ENCODE measurements around the gene AMPD3. TPM values are rescaled to one million over a fixed set of nuclear protein-coding genes. Genes with fewer than 3 reads are reported as not detected.
A peak's percentile ranks its signal among the peaks of the same experiment; 100 is the strongest.

AMPD3 gene
- polyA plus RNA-seq, 1 donor: 6.5 TPM

DNA sequence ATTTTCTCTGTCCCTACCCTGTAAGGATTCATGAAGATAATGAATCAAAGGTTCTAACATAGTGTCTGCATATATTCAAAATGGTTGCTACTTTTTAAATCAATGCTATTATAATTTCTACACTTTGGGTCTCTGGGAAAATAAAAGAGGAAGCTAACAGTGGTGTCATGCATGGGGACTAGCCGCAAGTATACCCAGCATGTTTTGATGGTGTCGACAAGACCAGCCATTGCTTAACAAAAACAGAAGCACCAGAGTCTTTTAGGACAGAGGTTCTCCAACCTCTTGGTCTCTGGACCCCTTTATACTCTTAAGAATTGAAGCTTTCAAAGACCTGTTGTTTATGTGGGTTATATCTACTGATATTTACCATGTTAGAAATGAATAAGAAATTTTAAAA is 48.2 kb downstream of the AMPD3 start:
- no peak for DNase-seq

DNA sequence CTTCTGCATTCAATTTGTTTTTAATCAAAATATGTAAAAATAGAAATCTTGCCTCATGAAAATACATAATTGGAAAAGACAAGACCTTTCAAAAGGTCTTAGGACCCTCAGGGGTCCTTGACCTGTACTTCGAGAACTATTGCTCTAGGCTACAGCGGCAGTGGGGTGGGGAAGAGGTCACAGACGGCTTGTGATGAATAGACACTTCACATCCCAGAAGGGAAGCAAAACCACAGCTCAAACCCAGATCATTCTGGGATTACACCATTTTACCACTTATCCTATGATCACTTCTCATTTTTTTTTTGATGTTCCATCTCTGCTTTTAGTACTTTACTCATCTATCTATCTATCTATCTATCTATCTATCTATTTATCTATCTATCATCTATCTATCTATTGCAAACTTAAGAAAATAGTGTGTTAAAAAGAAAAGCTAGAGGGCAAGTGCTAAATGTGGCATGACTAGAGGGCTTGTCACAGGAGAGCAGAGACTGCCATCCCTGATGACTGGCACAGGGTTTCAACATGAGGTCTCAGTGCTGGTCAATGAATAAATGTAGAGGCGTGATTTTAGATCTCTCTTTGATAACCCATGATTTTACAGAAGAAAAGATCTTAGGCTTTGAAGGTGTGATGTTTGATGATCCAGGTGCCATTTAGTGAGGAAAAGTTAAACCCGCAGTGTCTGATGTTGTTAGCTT is 48.9 kb downstream of the AMPD3 start:
- no peak for DNase-seq

GRCh38 chr11:10504490-10504889 is 49.4 kb downstream of the AMPD3 start:
- no peak for DNase-seq

- no peak for DNase-seq
Measured at GRCh38 chr11:10505278-10506007, 50.4 kb downstream of the AMPD3 start.

DNA sequence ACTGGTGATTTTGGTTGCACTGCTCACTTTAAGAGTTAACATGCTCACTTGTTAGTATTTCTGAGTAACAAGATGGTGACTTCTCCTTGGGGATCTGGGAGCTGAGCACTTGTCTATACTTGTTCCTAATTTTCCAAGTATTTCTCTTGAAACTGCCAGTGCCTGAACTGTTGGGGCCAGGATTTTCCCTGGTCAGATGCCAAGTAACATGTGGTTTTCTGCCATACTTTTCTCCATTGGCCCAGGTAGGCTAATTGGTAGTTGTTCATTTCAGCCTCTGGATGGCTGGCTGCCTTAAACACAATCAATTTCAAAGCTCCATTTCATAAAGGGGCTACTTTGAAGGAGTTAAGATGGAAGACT is 50.9 kb downstream of the AMPD3 start:
- no peak for DNase-seq

DNA sequence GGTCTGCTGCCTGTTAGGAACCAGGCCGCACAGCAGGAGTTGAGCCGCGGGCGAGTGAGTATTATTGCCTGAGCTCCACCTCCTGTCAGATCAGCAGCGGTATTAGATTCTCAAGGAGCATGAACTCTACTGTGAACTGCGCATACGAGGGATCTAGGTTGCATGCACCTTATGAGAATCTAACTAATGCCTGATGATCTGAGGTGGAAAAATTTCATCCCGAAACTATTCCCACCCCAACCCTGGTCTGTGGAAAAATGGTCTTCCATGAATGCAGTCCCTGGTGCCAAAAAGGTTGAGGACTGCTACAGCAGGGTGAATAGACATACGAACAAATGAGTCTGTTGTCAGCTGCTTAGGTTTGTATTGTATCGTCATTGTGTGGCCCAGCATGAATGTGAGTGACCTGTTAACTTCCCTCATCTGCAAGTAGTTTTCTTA is 56.1 kb downstream of the AMPD3 start:
- no peak for DNase-seq

GRCh38 chr11:10514202-10514601 is 59.1 kb downstream of the AMPD3 start:
- DNase-seq: no peak

- DNase-seq: no peak
Measured at GRCh38 chr11:10514709-10515108, 59.6 kb downstream of the AMPD3 start.

- DNase-seq: no peak
Measured at GRCh38 chr11:10515418-10515817, 60.4 kb downstream of the AMPD3 start.

- no peak for DNase-seq
Measured at GRCh38 chr11:10518123-10518522, 63.1 kb downstream of the AMPD3 start.

GRCh38 chr11:10518891-10519290 is 63.8 kb downstream of the AMPD3 start:
- DNase-seq: no peak

DNA sequence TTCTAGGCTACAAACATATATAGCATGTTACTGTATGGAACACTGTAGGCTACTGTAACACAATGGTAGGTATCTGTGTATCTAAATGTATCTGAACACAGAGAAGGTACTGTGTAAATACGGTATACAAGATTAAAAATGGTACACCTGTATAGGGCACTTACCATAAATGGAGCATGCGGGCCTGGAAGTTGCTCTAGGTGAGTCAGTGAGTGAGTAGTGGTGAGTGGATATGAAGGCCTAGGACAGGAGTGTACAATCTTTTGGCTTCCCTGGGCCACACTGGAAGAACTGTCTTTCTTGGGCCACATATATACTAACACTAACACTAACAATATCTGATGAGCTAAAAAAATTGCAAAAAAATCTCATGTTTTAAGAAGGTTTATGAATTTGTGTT is 64.6 kb downstream of the AMPD3 start:
- no peak for DNase-seq

DNA sequence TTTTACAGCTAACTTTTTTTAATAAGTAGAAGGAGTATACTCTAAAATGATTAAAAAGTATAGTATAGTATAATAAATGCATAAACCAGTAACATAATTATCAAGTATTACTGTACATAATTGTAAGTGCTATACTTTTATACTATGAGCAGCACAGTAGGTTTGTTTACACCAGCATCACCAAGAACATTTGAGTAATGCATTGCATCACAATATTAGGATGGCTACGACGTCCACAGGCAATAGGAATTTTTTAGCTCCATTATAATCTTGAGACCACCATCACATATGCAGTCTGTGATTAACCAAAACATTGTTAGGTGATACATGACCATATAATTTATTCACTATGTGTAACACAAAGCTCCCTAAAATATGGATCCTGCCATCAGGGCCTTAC is 65.5 kb downstream of the AMPD3 start:
- no peak for DNase-seq

GRCh38 chr11:10522276-10522675 is 67.2 kb downstream of the AMPD3 start:
- DNase-seq: no peak

GRCh38 chr11:10522921-10523320 is 67.9 kb downstream of the AMPD3 start:
- DNase-seq: no peak

DNA sequence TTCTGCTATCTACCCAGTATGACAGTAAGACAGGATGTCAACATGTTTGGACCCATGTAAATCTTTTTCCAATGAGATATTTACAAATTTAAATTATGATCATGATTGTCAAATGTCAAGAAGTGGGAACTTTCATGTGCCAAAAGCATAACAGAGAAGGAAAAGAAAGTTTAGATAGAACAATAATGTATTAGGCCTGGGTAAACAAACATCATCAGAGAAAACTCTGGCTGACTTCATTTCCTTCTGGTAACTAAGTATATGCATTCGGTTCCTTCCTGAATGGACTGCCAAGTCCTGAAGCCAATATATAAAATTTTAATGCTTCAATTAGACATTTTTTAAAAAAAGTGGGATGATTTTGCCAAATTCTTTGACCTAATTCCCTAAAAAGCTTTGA is 69.4 kb downstream of the AMPD3 start:
- DNase-seq: peak; percentile 32

GRCh38 chr11:10526974-10527918 is 72.2 kb downstream of the AMPD3 start:
- no peak for DNase-seq

DNA sequence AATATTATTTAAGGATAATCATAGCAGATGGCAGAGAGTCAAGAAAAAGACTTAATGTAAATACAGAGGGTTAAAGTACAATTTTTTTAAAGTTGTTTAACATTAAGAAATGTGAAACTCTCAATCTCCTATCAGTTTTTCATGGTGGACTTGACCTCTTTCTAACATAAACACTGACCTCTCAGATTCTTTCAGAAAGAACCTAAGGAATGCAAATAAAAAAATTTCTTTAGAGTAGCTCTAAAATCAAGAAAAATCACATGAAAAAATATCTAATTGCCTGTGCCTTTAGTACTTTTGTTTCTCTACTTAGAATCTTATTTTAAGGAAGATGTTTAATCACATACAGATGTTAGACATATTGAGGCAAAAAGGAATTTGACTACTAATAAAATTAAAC is 73.1 kb downstream of the AMPD3 start:
- DNase-seq: no peak

- no peak for DNase-seq
Measured at GRCh38 chr11:10529279-10529678, 74.2 kb downstream of the AMPD3 start.

- no peak for DNase-seq
Measured at GRCh38 chr11:10532526-10532925, 77.5 kb downstream of the AMPD3 start.

DNA sequence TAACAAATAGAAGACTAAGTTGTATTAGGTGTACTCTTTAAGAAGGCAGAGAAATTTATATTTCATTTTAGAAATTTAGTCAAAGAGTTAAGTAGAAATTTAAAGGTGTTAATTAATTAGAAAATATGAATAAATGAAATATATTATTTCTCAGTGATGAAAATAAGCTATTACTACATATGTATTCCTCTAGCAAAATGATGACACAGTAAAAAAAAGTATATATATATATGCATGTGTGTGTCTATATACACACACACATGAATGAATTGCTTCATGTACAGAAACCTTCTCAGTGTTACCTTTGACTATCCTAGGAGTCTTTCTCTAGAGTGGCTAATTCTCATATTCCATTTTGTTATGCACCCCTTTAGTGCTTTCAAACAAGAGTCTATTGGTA is 78.3 kb downstream of the AMPD3 start:
- no peak for DNase-seq

GRCh38 chr11:10534316-10534715 is 79.3 kb downstream of the AMPD3 start:
- DNase-seq: no peak

DNA sequence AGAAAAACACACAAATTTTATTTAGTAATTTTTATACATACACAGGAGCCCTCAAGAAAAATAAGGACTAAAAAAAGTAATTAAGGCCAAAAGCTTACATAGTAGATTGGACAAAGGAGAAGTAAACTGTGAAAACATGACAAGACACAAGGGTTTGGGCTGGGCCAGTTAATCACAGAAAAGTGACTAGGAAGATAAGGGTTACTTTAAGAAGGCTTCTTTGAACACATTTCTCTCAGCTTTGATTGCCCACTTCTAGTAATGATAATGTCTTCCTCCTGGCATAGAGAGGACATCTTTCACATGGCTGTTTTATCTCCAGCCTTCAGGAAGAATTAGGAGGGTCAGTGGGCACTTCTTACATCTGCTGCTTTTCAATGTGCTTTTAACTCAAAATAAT is 82.5 kb downstream of the AMPD3 start:
- DNase-seq: no peak

Measured in left kidney (tissue), 2 donors.